Thyroid gland (tissue), 4 donors: Measurements from ENCODE around the gene KCNQ1. TPM values are rescaled to one million over a fixed set of nuclear protein-coding genes. Genes with fewer than 3 reads are reported as not detected.

Experiments
- DNase-seq, 2 donors: peaks; one replicate each; pipeline ENCODE4 v3.0.0-alpha.2; 2019
- H3K27ac ChIP-seq, 3 donors: fragments of 200-600 bp; sonication (generic); 1 replicate in 2 of 3; 2 replicates in 1 of 3; pipeline ENCODE4 v1.5.1; 2016 to 2019; ENCODE audit warnings: mild to moderate bottlenecking in 1 of 3, moderate library complexity in 1 of 3
- H3K27me3 ChIP-seq: fragments of 200-600 bp; sonication (generic); one replicate; pipeline ENCODE4 v1.5.1; 2019
- H3K36me3 ChIP-seq, 2 donors: fragments of 200-600 bp; sonication (generic); one replicate each; pipeline ENCODE4 v1.5.1; 2016 to 2019
- H3K4me1 ChIP-seq, 2 donors: fragments of 200-600 bp; sonication (generic); one replicate each; pipeline ENCODE4 v1.5.1; 2017 to 2019
- H3K4me3 ChIP-seq, 3 donors: fragments of 200-600 bp; sonication (generic); replicated peaks in 1 of 3; 1 replicate in 2 of 3; 2 replicates in 1 of 3; pipeline ENCODE4 v1.5.1; 2016; ENCODE audit warnings: mild to moderate bottlenecking in 1 of 3
- H3K9me3 ChIP-seq: fragments of 200-600 bp; sonication (generic); one replicate; pipeline ENCODE4 v1.5.1; 2017
- CTCF ChIP-seq, 6 experiments: fragments of 200-600 bp in 3 of 6; fragments of 450-650 bp in 3 of 6; sonication (generic) in 3 of 6; IDR thresholded peaks; one replicate each; pipeline ENCODE4 v1.5.1; 2016 to 2019; ENCODE audit warnings: antibody characterized with exemption in 6 of 6, mild to moderate bottlenecking in 2 of 6, inconsistent platforms in 1 of 6, moderate library complexity in 1 of 6
- POLR2A ChIP-seq, 2 donors: fragments of 450-650 bp; IDR thresholded peaks; one replicate each; pipeline ENCODE4 v1.6.1; 2017; ENCODE audit warnings: antibody characterized with exemption in 2 of 2, mild to moderate bottlenecking in 2 of 2, moderate library complexity in 1 of 2
- WGBS, 2 donors: methylation state at CpG; one replicate each; pipeline ENCODE4 v1.1.5; 2017; 5-methylcytosine and 5-hydroxymethylcytosine counted together
- intact Hi-C: fragments of 100-400 bp; cut with DNase I; formaldehyde crosslinking; loops from one replicate; pipeline ENCODE4 v1.15.1; 2023
- total RNA-seq, 4 donors: library from RNA; depleted of rRNA; stranded (reverse); fragments of >200 nt; gene quantifications; one replicate each; pipeline ENCODE4 v1.2.3, GENCODE V29; 2016

The KCNQ1 gene
- total RNA-seq, 4 donors from 2014 or later, result 51.3 to 103 (median 97.8) TPM

- intact Hi-C loops, result no loop called here
- Histone ChIP-seq H3K4me3 (no peak overlapping the region), H3K27ac (no peak overlapping the region), H3K27me3 (no peaks in the 10 kb centered on the region), H3K9me3 (no peaks in the 10 kb centered on the region), H3K36me3 (no peaks in the 10 kb centered on the region), H3K4me1 (peaks cover 0 to 18% of the 10 kb centered on the region in 2 donors)
- DNase-seq, result peak; percentile 1 to 3
- WGBS, 2 donors, result 89 to 94% methylated on average over 10 of the region's 10 CpGs
- TF ChIP-seq POLR2A (IDR thresholded peaks at IDR 0.05) (no peak), CTCF (IDR thresholded peaks at IDR 0.05) (no peak)
Observed at GRCh38 chr11:2795491-2795991, 350.7 kb downstream of the KCNQ1 start.

- intact Hi-C loops, result no loop called here
- Histone ChIP-seq H3K4me3 (no peak overlapping the region), H3K4me1 (peaks cover 0 to 15% of the 10 kb centered on the region in 2 donors), H3K9me3 (no peaks in the 10 kb centered on the region), H3K27me3 (no peaks in the 10 kb centered on the region), H3K27ac (no peak overlapping the region), H3K36me3 (no peaks in the 10 kb centered on the region)
- peak in 1 of 2 donors; percentile 3 for DNase-seq
- TF ChIP-seq CTCF (IDR thresholded peaks at IDR 0.05), result no peak
- TF ChIP-seq POLR2A (IDR thresholded peaks at IDR 0.05), result no peak
- WGBS, 2 donors, result 92% methylated on average over 15 of the region's 15 CpGs
Observed at GRCh38 chr11:2796091-2796490, 351.3 kb downstream of the KCNQ1 start.

- Histone ChIP-seq H3K27ac (no peak overlapping the region), H3K27me3 (no peaks in the 10 kb centered on the region), H3K36me3 (no peaks in the 10 kb centered on the region), H3K9me3 (no peaks in the 10 kb centered on the region), H3K4me3 (no peak overlapping the region), H3K4me1 (peaks cover 0 to 11% of the 10 kb centered on the region in 2 donors)
- TF ChIP-seq CTCF (IDR thresholded peaks at IDR 0.05), result no peak
- no peak for TF ChIP-seq POLR2A (IDR thresholded peaks at IDR 0.05)
- 92% methylated on average over 32 of the region's 32 CpGs for WGBS, 2 donors
- intact Hi-C loops, result no loop called here
- DNase-seq, result peak in 1 of 2 donors; percentile 1
Observed at GRCh38 chr11:2796508-2797113, 351.8 kb downstream of the KCNQ1 start.

- Histone ChIP-seq H3K4me3 (no peak overlapping the region), H3K4me1 (peaks cover 0 to 7% of the 10 kb centered on the region in 2 donors), H3K9me3 (no peaks in the 10 kb centered on the region), H3K27ac (no peak overlapping the region), H3K36me3 (no peaks in the 10 kb centered on the region), H3K27me3 (no peaks in the 10 kb centered on the region)
- intact Hi-C loops, result no loop called here
- 93% methylated on average over 21 of the region's 25 CpGs for WGBS, 2 donors
- DNase-seq, result peak; percentile 0 to 3
- TF ChIP-seq CTCF (IDR thresholded peaks at IDR 0.05), result no peak
- TF ChIP-seq POLR2A (IDR thresholded peaks at IDR 0.05), result no peak
Observed at GRCh38 chr11:2797121-2797711, 352.4 kb downstream of the KCNQ1 start.

GRCh38 chr11:2797741-2798361, 353.0 kb downstream of the KCNQ1 start:
- WGBS, 2 donors, result 96 to 97% methylated on average over 7 to 9 of the region's 9 CpGs

More at GRCh38 chr11:2797741-2798361, 353.0 kb downstream of the KCNQ1 start:
- Histone ChIP-seq H3K9me3 (no peaks in the 10 kb centered on the region), H3K36me3 (no peaks in the 10 kb centered on the region), H3K4me3 (no peak overlapping the region), H3K4me1 (peaks cover 0 to 7% of the 10 kb centered on the region in 2 donors), H3K27ac (no peak overlapping the region), H3K27me3 (no peaks in the 10 kb centered on the region)
- intact Hi-C loops, result no loop called here
- DNase-seq, result peak in 1 of 2 donors; percentile 0
- TF ChIP-seq CTCF (IDR thresholded peaks at IDR 0.05), result no peak
- TF ChIP-seq POLR2A (IDR thresholded peaks at IDR 0.05), result no peak
